Measurements from ENCODE around the gene NPRL2.

DNA sequence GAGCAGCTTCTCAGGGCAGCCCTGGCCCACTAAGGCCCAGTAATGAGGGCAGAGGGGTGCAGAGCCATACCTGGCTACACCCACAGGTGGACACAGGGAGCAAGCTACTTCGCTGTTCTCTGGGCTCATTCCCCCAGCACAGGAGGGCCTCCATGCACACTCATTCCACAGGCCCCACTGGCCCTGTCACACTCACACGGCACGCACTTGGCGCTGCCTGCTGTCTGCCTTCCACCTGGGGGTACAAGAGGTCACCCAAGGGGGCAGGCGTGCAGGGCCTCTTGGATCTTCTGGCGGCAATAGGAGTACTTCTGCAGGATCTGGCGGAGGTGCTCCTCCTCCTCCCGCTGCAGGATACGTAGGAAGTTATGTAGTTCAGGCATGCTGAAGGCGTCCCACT is 20.2 kb downstream of the NPRL2 start:
- TF ChIP-seq, protein P1, sequence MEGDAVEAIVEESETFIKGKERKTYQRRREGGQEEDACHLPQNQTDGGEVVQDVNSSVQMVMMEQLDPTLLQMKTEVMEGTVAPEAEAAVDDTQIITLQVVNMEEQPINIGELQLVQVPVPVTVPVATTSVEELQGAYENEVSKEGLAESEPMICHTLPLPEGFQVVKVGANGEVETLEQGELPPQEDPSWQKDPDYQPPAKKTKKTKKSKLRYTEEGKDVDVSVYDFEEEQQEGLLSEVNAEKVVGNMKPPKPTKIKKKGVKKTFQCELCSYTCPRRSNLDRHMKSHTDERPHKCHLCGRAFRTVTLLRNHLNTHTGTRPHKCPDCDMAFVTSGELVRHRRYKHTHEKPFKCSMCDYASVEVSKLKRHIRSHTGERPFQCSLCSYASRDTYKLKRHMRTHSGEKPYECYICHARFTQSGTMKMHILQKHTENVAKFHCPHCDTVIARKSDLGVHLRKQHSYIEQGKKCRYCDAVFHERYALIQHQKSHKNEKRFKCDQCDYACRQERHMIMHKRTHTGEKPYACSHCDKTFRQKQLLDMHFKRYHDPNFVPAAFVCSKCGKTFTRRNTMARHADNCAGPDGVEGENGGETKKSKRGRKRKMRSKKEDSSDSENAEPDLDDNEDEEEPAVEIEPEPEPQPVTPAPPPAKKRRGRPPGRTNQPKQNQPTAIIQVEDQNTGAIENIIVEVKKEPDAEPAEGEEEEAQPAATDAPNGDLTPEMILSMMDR (IDR thresholded peaks at IDR 0.05) = no peak
- TF ChIP-seq ZFX (IDR thresholded peaks at IDR 0.05; ENCODE audit: borderline replicate concordance) = no peak

Measured in 22Rv1 (cell line).